SK-N-DZ (cell line): ENCODE data around the gene DENND5B.
A peak's percentile ranks its signal among the peaks of the same experiment; 100 is the strongest.
"Not testable (repeated sequence)": the region's sequence is repeated elsewhere in the genome, so short reads cannot be mapped to it uniquely, and the experiment has no call there.

Experiments
- DNase-seq: peaks from one replicate; pipeline ENCODE4 v3.0.0-alpha.2; 2015; ENCODE audit warnings: low spot score

DENND5B gene

DNA sequence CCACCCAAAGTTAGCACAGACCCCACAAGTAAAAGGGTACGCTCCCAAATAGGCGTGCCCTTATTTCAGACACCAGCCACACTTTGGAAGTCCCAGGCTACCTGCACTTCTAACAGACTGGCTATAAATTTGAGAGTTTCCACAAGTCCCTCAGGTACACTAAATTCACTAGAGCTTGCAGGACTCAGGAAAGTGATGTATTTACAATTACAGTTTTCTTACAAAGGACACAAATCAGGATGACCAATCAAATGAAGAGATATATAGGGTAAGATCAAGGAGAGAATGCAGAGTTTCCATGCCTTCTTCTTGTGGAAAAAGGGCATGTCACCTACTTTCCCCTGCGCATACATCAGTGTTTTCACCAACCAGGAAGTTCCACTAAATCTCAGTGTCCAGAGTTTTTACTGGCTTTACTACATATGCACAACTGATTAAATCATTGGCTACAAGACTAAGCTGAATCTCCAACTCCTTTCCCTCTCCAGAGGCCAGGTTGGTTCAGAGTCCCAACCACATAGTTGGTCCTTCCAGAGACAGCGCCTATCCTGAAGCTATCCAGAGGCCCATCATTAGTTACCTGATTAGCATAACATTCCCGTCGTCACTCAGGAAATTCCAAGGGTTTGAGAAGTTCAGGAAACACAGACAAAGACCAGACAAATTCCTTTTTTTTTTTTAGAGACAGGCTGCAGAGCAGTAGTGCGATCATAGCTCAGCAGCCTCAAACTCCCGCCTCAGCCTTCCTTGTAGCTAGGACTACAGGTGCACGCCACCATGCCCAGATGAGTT lies 84.2 kb downstream of the DENND5B start:
- peak; percentile 7 for DNase-seq

DNA sequence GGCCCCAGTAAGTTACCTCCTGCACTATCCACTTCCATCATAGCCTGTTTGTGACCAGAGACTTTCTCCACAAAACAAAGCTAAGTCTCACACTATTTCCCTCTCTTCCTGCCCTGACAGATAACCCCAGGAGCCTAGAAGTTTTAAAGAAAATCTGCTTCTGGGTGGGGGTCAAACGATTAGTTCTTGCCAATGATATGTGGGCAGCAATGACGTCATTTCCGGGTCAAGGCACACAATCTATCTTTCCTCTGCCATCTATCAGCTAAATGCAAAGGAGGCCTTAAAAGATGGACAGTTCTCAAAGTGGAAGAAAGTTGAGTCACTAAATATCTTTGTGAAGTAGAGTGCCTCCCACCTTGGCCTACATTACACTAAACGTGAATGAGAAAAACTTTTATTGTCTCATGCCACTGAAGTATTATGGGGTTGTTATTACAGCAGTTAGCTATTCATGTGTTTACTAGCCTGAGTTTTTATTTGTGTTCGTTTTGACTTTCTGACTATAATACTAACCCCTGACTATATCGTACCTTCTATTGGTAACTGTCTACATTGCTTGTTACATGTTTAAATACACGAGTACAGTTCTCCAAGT lies 86.2 kb downstream of the DENND5B start:
- no peak for DNase-seq

DNA sequence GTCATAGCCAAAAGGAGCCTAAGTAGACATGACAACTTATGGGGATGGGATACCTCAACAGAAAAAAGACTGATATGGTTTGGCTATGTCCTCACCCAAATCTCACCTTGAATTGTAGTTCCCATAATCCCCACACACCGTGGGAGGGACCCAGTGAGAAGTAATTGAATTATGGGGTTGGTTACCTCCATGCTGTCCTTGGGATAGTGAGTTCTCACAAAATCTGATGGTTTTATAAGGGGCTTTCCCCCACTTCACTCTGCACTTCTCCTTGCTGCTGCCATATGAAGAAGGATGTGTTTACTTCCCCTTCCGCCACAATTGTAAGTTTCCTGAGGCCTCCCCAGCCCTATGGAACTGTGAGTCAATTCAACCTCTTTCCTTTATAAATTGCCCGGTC lies 89.9 kb downstream of the DENND5B start:
- not testable (repeated sequence) for DNase-seq

DNA sequence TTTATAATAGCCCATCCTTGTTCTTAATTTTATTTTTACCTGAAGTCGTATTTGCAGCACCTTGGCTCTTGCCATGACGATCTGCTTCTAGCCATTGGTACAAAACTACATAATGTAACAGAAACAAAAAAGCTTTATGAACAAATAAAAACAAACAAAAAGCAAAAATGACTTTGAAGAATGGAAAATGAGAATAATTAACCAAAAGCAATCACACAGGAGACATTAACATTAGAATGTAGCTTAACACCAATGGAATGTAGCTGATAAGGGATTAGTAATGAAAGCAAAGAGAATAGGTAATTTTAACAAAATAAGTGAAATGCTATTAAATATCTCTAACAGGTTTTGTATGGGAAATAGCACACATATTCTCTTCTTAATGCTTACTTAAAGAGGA lies 91.4 kb downstream of the DENND5B start:
- DNase-seq = no peak

DNA sequence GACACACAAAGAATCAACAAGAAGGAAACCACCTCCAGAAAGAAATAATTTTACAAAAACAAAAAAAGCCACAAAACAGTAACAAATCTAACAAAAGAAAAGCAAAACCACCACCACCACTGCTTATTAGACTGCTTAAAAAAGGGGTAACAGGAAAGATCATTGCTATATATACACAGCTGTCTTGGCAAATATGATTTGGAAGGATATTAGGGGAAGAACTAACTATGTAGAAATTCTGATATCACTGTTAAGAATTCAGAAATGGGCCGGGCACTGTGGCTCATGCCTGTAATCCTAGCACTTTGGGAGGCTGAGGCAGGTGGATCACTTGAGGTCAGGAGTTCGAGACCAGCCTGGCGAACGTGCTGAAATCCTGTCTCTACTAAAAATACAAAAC lies 92.5 kb downstream of the DENND5B start:
- no peak for DNase-seq

DNA sequence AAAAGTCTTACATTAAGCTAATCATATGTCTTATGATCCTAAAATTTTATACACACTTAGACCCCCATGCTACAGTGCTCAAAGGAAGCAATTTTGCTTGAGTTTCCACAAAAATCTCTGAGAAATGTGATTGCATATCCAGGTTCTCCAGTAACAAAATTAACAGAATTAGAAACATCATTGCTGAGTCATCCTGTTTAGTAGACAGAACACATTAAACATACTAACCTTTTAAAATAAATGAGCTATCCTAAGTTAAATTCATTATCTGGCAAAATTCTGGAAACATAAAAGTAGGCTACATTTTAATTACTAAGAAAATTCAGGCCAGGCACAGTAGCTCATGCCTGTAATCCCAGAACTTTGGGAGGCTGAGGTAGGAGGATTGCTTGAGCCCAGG lies 94.7 kb downstream of the DENND5B start:
- DNase-seq = no peak

DNA sequence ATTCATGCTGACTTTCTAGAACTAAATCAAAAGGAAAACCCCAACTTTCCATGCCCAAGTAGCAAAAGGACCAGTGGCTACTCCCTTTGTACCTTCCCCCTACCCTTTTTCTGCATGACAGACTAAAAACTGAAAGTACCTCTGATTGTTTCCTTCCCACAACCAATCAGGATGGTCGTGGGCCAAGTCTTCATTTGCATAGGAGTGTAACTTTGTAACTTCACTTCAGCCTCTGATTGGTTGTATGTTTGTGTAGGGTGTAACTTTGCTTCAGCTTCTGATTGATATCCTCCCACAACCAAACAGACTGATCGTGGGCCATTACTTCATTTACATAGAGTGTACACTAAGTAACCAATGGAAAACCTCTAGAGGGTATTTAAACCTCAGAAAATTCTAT lies 96.5 kb downstream of the DENND5B start:
- no peak for DNase-seq

DNA sequence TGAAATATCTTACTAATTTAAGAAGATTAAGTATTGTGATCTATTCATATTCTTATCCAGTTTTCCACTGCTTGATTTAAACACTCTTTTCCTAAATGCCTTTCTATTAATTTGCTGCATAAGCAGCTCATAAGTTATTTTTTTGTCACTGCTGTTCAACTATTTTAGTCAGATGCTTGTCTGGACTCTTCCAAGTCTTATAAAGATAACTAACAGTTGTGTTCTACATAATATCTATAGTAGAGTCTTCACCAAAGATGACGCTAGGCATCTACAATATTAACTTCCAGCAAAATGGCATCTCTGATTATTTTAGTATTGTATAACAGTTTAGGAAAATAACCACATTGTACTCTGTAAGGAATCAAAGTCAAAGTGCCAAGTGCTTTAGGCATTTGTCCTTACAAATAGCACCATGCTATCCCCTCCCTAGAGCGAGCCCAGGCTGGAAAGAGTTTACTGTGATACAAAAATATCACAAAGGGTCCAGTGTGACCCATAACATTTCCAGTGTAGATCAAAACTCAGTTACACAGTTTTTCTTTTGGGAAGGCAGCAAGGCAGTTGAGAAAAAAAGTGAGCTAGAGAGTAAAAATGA lies 98.2 kb downstream of the DENND5B start:
- DNase-seq = no peak

DNA sequence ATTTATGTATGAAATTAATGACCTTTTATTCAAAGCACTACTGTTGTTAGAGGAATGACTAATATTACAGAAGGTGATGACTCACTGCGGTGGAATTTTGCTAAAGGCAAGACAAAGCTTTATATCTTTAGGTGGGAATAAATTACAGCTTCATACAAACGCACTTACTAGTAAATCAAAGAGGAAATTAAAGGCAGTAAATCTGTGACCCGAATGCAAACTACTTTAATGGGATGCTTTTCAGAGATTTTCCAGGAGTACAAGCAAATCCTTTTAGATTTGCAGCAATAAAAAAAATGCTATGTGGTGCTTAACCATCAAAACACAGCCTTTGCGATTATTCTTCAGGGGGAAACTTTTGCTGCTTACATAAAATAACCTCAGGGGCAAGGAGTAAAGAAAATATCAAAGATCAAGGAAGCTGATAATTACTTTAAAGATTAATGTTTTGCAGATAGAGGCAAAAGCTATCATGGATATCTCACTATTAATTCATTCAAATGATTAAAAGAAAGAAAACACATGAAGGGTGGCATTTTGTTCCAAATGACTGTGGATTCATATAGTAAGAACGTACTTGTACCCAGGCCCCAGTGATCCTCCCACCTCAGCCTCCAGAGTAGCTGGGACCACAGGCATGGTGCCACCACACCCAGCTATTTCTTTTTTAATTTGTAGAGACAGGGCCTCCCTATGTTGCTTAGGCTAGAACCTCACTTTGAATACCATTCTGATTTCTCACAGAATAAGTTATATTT lies 98.9 kb downstream of the DENND5B start:
- no peak for DNase-seq

DNA sequence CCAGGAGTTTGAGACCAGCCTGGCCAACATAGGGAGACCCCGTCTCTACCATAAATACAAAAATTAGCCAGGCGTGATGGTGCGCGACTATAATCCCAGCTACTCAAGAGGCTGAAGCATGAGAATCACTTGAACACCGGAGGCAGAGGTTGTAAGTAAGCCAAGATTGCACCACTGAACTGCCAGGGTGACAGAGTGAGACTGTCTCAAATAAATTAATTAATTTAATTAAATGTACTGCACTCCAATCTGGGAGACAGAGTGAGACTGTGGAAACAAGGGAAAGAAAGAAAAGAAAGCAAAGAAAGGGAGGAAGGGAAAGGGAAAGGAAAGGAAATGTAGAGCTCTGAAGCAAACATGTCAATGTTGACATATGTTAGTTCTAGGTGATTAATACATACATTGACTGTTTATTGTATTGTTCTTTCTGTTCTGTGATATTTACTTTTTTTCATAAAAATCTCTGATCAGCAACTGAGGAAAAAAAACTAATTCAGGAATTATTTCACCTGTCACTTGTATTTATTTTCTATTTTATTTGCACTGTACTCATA lies 99.6 kb downstream of the DENND5B start:
- no peak for DNase-seq

DNA sequence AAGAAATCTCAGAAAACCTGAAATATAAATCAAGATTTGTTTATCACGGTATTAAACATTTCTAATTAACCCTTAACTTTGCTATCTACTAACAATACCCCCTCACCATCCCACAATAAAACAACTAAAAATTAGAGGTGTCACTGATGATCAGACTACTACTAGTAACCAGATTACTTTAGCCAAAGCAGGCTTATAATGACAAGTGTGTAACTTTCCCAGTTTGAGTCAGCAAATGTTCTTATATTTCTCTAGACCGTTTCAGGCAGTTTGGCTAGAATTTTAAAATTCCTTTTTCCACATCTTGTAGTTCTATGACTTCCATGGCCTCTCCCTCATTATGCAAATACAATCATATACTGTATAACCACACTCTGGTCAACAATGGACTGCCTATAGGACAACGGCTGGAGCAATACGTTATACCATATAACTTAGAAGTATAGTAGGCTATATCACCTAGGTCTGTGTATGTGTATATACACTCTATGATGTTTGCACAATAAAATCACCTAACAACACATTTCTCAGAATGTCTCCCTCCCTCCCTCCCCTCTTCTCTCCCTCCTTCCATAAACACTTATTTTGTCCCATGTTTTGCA lies 102.1 kb downstream of the DENND5B start:
- DNase-seq = no peak

DNA sequence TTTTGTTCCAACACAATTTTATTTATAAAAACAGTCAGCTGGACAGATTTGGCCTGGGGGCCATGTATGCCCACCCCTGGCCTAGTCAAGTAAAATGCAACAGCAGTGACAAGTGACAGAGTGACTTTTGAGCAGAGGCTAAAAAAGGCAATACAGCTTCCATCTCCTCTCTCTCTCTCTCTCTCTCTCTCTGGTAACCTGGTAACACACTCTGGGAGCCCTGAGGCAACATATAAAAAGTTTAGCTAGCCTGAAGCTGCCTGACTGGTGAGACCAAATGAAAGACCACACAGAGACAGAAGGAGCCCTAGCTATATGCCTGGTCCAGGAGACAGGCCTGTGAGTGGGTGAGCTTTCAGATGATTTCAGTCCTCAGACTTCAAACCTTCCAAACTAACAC lies 105.4 kb downstream of the DENND5B start:
- DNase-seq = no peak

DNA sequence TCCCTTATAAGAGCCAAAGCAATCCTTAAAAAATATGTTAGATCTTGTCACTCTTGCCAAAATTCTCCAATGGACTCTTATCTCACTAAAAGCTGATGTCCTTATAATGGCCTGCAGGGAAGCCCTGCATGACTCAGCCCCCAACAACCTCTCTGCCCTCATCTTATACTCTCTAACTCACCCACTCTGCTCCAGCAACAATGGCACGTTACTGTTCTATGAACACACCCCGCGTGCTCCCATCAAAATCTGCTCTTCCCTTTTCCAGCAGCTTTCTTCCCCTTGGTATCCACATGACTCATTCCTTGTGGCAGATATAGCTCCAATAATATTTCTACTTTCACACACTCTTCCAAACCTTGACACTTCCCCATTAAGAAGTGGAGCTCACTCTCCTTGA lies 108.1 kb downstream of the DENND5B start:
- no peak for DNase-seq

DNA sequence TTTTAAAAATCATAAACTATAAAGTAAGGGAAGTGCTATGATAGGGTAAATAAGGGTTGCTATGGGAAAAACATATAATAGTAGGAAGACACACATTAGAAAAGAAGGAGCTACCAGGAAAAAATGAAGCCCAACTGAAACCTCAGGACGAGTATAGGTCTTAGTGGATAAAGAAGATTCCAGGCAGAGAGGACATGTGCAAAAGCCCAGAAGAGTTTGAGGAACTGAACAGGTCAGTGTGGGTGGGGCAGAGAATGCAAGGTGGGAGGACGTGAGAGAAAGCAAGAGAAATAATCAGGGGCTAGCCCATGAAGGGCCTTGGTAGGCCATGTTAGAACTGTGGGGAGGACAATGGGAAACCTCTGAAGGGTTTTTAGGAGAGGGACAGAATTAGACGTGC lies 109.5 kb downstream of the DENND5B start:
- DNase-seq = no peak

DNA sequence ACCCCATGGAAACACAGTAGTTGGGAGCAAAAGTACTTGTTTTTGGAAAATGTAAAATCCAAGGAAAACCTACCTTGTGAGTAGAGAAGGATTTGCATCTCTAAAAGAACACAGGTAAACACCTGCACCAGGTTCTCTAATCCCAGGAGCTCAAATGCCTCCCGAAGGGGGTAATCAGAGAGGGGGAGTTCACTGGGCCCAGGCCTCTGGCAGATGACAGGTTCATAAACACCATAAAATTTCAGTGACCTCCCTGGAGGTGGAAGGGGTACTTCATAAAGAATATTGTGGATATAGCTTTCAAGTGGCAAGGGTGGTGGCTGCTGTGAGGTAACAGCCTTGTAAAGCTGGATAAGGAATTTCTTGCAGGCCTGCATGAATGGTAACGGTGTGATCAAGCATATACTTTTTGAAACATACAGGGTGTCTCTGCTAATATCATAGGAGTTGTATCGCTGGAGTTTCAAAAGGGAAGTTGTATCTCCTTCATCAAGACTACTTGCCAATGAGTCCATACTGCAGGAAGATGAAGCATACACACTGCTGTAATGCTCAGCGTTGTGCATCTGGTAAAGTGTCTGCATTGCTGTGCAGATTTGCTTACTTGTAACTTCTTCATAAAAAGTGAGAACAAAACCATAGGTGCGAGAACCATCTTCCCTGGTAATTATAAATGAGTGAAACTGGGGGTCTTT lies 111.3 kb downstream of the DENND5B start:
- DNase-seq = no peak

DNA sequence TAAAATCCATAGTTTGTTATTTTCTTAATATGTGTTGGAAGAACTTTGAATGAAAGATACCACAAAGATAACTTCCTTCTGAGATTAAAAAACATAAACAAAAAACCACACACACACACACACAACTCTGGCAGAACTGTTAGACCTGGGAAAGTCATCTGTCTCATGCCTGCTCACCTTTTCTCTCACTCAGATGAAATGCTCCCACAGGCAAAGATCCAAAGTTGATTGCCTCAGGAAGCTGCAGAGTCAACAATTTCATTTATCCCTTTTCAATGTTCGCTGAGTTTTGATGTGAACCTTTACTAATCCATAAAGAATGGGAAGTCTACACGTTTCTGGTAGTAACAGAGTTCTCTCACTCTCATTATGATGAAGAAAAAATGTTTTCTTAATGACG lies 112.0 kb downstream of the DENND5B start:
- no peak for DNase-seq

DNA sequence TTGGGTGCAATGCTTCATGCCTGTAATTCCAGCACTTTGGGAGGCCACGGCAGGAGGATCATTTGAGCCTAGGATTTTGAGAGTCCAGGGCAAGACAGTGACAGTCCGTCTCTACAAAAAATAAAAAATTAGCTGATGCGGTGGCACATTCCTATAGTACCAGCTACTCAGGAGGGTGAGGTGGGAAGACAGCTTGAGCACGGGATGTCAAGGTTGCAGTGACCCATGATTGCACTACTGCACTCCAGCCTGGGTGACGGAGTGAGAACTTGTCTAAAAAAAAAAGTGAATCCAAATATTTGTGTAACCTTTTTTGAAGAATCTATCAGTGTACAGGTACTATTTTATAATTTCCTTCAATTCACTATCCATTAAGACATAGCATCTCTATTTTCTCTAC lies 112.5 kb downstream of the DENND5B start:
- DNase-seq = no peak

DNA sequence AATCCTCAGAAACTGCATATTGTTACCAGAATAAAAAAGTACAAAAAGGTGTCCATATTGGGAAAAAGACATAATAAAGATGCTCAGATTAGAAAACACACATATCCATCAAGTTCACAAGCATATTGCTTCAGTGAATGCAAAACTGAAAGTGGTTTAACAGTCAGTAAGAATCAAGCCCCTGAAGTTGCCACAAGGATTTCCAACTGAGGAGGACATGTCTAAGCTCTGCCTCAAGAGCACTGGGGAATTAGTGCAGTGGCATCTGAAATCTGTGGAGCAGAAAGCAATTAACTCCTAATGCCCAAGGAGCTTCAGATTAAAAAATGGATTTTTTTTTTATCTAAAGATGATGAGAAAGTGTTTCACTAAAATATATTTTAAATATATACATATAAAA lies 113.2 kb downstream of the DENND5B start:
- no peak for DNase-seq

DNA sequence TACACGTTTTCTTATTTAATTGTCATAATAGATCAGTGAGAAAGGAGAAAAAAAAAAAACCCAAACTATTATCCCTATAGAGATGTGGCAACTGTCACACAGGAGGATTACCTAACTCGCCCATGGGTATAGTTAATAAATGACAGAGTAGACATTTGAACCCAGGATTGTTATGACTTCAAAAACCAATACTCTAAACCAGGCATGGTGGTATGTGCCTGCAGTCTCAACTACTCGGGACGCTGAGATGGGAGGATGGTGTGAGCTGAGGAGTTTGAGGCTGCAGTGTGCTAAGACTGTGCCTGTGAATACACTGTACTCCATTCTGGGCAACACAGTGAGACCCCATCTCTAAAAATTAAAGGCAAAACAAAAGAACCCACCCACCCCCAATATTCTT lies 114.5 kb downstream of the DENND5B start:
- no peak for DNase-seq

DNA sequence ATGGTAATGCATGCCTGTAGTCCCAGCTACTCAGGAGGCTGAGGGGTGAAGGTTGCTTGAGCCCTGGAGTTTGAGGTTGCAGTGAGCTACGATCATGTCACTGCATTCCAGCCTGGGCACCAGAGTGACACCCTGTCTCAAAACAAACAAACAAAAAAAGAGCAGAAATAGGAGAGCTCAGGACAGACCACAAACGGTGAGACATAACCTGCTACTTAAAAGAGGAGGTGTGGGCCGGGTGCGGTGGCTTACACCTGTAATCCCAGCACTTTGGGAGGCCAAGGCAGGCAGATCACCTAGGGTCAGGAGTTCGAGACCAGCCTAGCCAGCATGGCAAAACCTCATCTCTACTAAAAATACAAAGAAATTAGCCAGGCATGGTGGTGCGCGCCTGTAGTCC lies 115.3 kb downstream of the DENND5B start:
- DNase-seq = not testable (repeated sequence)

DNA sequence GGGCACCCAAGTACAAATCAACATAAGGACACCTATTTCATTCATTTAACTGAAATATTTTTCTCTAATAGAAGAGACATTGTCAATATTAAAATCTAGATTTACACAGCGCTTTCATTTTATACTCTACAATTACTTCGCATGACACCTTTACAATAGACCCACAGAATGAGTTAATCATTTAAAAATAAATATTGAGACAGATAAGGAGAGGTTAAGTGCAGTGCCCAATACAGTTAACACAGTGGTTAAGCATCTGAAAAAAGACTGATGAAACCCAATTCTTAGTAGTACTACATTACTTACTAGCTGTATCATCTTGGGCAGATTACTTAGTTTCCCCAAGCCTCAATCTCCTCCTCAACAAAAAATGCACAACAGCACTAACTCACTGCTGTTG lies 116.2 kb downstream of the DENND5B start:
- no peak for DNase-seq
